Measurements from ENCODE around the gene EIF4A3.

Gene EIF4A3

DNA sequence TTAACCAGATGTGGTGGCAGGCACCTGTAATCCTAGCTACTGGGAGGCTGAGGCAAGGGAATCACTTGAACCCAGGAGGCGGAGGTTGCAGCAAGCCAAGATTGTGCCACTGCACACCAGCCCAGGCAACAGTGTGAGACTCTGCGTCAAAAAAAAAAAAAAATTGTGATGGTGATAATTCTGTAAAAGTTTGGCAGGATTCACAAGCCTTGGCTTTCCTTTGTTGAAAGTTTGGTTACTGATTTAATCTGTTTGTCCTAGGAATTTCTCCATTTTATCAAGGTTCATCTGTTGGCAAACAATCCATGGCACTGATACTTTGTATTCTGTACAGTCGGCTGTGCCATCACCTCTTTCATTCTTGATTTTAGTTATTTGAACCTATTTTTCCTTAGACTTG, 15.9 kb downstream of the EIF4A3 start:
- DNase-seq, result no peak

DNA sequence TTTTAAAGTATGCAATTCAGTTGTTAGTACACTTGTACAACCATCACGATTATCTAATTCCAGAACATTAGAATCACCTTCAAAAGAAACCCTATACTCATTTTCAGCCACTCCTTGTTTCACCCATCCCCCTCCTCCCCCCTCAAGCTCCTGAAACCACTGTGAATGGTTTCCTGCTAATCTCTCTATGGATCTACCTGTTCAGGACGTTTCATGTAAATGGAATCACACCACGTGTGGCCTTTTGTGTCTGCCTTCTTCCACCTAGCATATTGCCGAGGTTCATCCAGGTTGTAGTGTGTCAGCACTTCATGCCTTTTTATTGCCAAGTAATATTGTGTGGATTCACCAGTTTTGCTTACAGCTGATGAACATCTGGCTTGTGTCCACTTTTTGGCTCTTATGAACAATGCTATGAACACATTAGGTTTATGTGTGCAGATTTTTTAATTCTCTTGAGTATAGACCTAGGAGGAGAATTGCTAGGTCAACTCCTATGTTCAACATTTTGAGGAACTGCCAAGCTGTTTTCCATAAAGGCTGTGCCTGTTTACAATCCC, 17.8 kb downstream of the EIF4A3 start:
- no peak for DNase-seq

DNA sequence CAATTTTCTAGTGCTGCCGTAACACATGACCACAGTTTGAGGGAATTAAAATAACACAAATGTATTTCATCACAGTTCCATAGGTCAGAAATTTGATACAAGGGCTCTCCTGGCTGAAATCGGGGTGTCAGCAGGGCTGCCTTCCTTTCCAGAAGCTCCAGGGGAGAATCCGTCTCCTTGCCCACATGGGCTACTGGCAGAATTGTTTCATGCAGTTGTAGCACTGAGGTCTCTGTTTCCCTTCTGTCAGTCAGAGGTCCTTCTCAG, 20.5 kb downstream of the EIF4A3 start:
- DNase-seq, result no peak

DNA sequence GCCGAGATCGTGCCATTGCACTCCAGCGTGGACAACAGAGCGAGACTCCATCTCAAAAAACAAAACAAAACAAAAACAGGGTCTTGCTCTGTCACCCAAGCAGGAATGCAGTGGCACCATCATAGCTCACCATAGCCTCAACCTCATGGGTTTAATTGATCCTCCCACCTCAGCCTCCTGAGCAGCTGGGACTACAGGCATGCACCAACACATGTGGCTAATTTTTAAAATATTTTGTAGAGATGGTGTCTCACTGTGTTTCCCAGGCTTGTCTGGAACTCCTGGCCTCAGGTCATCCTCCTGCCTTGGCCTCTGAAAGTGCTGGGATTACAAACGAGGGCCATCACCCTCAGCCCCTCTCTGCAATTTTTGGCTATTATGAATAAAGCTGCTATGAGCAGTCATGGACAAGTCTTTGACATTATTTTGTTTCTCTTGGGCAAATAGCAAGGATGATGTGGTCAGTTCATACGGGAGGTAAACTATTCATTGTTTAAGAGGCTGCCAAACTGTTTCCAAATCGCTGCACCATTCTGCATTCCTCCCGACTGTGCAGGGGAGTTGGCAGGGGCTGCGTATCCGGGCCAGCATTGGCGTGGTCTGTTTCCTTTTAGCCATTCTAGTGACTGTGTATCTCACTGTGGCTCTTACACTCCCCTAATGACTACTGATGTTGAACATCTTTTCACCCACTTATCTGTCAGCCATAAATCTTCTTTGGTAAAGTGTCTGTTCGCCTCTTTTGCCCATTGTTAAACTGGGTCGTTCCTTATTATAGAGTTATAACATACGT, 21.1 kb downstream of the EIF4A3 start:
- DNase-seq, result no peak

DNA sequence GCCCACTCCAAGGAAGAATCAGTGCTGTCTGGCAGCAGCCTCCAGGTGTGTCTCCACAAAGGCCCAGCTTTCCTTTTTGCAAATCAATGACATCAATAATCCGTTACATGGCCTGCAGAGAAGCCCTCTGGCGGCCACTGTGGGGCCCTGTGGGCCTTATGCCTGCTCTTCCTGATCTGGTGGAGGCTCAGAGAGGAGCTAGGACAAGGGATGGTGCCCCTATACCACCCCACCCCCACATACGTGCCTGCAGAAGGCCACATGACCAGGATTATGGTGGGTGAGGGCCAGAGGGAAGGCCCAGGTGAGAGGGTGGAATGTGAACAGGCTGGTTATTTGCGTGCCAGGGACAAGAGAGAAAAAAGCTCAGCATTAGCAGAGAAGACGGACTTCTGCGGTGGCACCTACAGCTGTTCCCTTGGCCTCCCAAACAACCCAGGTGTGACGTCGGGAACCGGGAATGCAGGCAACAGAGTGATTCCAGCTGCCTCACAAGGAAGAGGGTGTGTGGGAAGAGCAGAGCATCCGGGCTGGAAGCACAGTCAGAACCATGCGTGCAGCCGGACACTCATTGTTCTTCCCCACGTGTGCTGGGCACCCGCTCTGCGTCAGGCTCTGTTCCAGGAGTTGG, 22.5 kb downstream of the EIF4A3 start:
- no peak for DNase-seq

DNA sequence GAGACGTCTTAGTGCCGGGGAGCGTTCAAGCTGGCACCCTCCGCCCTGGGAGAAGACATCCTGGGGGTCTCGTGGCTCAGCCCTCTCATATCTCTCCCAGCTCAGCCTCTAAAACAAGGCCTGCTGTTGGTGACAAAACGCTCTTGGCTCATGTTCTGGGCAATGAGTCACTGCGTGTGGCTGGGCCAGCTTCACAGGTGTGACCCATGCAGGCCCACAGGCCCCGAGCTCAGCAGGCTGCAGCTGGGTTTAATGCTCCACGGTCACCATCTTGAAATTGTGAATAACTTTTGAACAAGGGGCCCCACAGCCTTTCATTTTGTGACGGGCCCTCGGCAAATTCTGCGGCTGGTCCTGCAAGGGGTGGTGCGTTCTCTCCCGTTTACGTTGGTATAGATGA, 23.1 kb downstream of the EIF4A3 start:
- no peak for DNase-seq

DNA sequence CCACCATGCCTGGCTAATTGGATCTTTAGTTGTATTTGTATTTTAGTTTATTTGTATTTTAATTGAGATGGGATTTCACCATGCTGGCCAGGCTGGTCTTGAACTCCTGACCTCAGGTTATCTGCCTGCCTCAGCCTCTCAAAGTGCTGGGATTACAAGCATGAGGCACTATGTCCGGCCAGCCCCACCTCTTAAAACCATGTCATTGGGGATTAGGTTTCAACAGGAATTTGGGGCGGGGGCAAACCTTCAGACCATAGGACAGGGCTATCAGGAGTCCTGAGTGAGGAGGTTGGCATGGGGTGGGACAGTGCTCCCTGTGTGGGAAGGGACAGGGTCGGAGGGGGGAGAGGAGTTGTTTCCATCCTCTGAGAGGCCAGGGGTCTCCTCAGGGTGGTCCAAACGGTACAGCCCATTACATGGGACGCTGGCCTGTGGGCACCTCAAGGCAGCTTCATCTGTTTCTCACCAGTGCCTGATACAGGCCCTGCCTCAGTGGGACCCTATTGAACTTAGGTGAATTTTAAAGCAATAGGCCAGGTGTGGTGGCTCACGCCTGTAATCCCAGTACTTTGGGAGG, 23.9 kb downstream of the EIF4A3 start:
- no peak for DNase-seq

DNA sequence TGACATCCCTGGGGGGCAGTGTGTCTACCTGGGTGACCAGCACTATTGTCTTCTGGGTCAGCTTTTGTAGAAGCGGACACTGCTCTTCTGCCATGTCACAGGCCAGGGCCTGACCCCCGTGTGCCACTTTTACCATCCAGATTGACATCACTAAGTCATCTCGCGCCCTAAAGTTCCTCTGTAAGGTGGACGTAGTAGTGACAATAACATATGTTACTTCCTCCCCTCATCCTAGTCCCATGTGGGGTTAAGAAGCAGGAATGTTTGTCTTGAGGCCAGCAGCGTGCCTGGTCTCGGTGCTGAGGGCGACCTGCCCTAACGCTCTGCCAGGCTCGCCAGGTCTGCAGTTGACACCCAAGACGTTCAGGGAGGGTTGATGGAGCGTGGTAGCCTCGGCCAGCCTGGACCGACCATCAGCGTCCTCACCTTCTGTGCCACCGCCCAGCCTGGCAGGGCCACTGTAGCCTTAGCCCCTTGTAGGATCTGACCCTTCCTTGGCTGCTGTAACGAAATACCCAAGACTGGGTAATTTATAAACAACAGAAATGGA, 24.8 kb downstream of the EIF4A3 start:
- no peak for DNase-seq

DNA sequence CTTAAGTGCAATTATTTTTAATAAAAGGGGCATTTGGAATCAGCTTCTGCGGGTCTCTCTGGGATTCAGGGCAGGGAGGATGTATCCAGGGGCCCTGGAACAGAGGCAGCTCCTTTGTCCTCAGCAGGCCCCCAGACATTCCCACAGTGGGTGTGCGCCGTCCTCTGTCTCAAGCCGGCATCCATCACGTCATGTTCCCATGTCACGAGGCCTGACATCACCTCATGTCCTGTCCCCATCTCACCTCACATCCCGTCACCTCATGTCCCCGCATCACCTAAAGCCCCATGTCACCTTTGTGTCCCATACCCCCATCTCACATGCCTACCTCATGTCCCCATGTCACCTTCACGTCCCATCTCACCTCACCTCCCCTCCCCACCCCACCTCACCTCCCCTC, 27.1 kb downstream of the EIF4A3 start:
- DNase-seq, result no peak

DNA sequence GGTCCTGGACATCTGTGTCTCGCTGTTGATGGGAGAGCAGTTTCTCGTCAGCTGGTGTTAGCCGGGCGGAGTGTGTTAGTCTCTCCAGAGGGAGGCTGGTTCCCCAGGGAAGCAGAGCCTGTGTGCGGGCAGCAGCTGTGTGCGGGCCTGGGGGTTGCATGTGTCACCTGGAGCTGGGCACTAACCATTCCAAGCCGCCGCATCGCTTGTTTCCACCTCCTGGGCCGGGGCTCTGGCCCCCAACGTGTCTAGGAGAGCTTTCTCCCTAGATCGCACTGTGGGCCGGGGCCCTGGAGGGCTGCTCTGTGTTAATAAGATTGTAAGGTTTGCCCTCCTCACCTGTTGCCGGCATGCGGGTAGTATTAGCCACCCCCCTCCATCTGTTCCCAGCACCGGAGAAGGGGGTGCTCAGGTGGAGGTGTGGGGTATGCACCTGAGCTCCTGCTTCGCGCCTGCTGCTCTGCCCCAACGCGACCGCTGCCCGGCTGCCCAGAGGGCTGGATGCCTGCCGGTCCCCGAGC, 27.6 kb downstream of the EIF4A3 start:
- no peak for DNase-seq

DNA sequence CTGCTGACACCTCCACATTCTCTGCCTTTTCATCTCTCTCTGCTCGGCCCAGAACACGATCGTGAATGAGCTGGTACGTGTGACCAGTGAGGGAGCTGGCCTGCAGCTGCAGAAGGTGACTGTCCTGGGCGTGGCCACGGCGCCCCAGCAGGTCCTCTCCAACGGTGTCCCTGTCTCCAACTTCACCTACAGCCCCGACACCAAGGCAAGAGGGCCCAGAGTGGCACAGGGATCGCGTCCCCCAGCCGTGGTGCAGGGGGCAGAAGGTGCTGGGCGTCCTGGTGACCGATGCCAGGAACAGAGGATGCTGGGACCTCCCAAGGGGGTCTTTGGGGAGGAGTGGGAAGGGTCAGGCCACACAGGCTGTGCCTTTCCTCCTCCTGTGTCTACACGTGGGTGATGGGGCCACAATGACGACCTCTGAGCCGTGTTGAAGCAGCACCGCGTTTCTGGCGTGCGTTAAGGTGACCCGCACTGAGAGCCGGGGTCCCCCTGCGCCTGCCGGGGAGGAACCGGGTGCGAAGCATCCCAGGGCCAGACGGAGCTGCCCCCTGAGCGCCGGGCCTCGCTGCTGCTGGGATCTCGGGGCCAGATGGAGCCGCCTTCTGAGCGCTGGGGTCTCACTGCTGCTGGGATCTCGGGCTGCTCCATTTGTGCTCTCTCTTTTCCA, 28.2 kb downstream of the EIF4A3 start:
- DNase-seq, result no peak

DNA sequence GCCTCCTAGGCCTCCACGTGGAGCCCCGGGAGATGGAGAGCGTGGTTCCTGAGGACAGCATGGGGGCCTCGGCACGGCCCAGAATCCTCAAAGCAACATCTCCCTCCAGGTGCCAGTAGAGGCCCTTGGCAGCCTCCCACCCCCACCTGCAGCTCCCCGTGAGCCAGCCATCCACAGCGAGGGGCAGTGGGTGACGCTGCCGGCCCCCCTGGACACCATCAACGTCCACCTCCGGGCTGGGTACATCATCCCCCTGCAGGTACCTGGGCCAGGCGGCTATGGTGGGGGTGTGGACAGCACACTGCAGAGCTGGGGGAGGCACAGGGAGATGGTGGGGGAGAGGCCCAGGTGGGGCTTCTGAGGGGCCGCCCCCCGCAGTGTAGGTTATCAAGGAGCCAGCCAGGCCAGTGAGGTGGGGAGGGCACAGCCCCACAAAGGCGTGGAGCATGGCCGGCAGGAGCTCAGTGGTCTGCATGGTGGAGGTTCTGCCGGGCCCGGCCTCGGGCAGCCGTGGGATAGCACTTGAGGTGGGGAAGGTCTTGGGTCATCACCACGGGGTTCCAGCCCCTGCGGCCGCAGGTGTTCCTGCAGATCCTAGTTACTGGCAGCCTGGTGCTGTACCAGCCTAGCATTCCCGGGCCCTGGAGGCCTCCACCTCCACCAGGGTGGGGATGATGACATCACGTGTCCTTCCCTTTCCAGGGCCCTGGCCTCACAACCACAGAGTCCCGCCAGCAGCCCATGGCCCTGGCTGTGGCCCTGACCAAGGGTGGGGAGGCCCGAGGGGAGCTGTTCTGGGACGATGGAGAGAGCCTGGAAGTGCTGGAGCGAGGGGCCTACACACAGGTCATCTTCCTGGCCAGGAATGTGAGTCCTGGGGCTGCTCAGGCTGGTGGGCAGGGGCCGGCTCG, 29.2 kb downstream of the EIF4A3 start:
- no peak for DNase-seq

DNA sequence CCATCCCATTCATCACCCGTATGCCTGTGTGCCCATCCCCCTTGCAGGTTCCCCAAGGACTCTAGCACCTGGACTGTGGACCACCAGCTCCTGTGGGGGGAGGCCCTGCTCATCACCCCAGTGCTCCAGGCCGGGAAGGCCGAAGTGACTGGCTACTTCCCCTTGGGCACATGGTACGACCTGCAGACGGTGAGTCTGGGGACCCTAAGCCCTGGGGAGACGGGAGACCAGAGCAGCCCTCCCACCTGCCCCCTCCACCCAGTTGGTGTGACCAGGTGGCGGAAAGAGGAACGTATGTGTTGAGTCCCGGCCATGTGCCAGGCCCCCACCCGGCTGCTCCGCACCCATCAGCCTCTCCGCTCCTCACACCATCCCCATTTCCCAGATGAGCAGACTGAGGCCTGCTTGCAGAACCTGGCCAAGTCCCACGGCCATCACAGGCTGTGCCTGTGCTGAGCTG, 30.0 kb downstream of the EIF4A3 start:
- DNase-seq, result no peak

DNA sequence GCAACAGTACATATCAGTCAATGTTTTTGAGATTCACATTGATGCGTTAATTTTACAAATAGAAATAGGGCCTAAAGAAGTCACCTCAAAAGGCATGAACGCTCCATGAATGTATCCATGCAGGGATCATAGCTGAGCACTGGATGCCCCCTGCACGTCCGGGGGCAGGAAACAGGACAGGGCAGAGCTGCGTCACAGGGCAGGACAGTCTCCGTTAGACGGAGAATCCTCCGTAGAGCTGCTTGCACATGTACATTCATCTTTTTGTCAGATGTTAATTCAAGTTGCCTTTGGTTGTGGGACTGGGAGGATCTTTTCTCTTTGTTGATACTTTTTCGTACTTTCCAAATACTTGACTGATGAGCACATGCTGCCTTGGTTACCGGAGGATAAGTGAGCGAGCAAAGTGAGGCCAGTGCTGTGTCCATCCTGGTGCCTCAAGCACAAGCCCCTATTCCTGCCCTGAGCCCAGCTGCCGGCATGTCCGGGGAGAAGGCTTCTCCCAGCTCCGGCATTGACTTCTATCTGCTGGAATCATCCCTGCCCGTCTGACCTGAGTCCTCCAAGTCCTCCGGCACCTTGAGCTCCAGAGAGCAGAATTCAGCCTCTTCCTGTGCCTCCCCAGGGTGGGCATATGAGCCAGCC, 30.5 kb downstream of the EIF4A3 start:
- no peak for DNase-seq

DNA sequence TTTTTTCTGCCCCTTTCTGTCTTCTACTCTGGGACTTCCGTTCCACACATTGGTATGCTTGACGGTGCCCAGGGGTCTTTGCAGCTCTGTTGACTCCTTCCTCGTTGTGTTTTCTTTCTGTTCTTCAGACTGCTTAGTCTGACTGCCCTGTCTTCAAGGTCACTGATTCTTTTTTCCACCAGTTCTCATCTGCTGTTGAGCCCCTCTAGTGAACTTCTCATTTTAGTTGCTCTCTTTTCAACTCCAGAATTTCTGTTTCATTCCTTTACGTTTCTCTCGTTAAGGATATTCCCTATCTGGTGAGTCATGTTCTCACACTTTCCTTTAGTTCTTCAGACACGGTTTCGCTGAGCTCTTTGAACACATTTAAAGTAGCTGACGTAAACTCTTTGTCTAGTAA, 31.8 kb downstream of the EIF4A3 start:
- no peak for DNase-seq

DNA sequence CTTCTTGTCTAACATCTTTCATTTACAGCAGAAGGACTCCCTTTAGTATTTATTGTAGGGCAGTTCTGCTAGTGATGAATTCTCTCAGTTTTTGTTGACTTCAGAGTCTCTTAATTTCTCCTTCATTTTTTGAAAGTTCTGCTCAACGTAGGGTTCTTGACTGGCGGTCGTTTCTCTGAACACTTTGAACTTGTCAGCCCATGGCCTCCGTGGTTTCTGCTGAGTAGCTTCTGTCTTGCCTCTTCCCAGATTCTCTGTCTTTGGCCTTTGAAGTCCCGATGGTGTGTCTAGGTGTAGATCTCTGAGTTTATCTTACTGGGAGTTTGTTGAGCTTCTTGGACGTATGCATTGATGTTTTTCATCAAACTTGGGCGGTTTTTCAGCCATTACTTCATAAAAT, 32.2 kb downstream of the EIF4A3 start:
- no peak for DNase-seq

DNA sequence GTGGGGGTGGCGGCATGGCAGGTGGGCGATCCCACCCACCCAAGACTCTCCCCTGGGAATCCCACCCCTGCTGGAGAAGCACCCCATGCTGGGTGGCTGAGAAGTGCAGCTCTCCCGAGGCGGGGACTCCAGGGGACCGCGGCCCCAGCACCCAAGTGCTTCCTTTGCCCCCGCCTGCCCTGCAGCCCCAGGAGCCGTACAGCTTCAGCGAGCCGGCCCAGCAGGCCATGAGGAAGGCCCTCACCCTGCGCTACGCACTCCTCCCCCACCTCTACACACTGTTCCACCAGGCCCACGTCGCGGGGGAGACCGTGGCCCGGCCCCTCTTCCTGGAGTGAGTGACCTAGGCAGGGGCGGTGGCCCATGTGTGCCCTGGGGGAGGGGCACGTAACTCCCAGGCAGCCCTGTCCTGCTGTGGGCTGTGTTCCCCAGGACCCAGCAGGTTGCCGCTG, 33.9 kb downstream of the EIF4A3 start:
- no peak for DNase-seq

DNA sequence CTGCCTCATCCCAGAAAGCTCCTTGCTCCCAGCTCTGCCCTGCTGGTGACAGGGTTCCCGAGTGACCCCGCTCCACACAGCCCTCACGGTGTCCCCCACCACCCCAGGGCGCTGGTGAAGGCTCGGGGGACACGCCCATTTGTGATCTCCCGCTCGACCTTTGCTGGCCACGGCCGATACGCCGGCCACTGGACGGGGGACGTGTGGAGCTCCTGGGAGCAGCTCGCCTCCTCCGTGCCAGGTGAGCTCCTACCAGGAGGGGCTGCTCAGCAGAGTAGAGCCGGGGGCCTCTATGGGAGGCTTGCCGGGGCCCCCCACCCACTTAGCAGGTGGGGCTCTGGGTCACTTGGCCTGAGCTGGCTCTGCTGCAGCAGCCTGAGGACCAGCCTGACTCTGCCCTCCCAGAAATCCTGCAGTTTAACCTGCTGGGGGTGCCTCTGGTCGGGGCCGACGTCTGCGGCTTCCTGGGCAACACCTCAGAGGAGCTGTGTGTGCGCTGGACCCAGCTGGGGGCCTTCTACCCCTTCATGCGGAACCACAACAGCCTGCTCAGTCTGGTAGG, 34.4 kb downstream of the EIF4A3 start:
- no peak for DNase-seq

DNA sequence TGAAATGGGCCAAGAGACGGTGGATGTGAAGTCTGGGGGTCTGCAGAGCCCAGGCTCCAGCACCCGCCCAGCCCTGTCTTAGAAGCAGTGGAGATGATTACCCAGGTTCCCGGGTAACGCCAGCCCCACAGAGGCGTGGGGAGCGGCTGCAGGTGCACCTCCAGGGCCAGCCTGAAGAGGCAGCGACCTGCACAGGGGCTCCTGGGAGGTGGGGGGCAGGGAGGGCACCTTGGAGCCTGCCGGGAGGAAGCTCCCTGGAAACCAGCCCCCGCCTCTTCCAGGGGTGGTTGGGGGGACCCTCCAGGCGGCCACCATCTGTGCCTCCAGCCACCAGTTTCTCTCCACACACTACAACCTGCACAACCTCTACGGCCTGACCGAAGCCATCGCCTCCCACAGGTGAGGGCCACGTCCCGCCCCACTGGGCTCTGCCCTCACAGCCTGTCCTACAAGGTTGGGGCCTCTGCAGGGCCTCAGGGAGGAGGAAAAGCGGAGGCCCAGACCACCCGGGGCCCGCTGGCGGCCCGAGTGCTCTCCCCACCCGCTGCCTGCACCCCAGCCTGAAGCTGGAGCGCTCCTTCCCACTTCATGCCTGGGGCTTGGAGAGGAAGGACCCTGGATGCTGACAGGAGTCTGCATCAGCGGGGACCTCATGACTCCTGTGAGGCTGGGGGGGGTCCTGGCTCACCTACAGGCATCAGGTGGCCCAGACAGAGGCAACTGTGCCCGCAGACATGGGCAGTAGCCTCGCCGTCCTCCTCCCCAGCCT, 35.0 kb downstream of the EIF4A3 start:
- no peak for DNase-seq

Data from activated CD4-positive, alpha-beta T cell treated with anti-CD3 and anti-CD28 coated beads, Interleukin-10, Interleukin-2, amounts not matched to agents 100 ng/mL and 50 ng/mL, durations not matched to agents 16 hours and 8 hours (primary cell).